ENCODE results near the gene SYP.
"Not testable (repeated sequence)": the region's sequence is repeated elsewhere in the genome, so short reads cannot be mapped to it uniquely, and the experiment has no call there.

SYP gene

GRCh38 chrX:49161632-49162031, 38.4 kb downstream of the SYP start:
- TF ChIP-seq CTCF (IDR thresholded peaks at IDR 0.05; ENCODE audit: control insufficient read depth, insufficient read depth, low read depth, low read length, missing control alignments): no peak
- DNase-seq (ENCODE audit: low read depth): no peak
- no peak overlapping the region for H3K4me3 ChIP-seq (ENCODE audit: control insufficient read depth, low read depth, low read length)

- no peak for TF ChIP-seq CTCF (IDR thresholded peaks at IDR 0.05; ENCODE audit: control insufficient read depth, insufficient read depth, low read depth, low read length, missing control alignments)
- DNase-seq (ENCODE audit: low read depth): no peak
- no peak overlapping the region for H3K4me3 ChIP-seq (ENCODE audit: control insufficient read depth, low read depth, low read length)
Observed at GRCh38 chrX:49160908-49161307, 39.1 kb downstream of the SYP start.

- H3K4me3 ChIP-seq (ENCODE audit: control insufficient read depth, low read depth, low read length): no peak overlapping the region
- no peak for TF ChIP-seq CTCF (IDR thresholded peaks at IDR 0.05; ENCODE audit: control insufficient read depth, insufficient read depth, low read depth, low read length, missing control alignments)
- DNase-seq (ENCODE audit: low read depth): no peak
Observed at GRCh38 chrX:49157194-49157593, 42.8 kb downstream of the SYP start.

- peak; percentile 54 for TF ChIP-seq CTCF (IDR thresholded peaks at IDR 0.05; ENCODE audit: control insufficient read depth, insufficient read depth, low read depth, low read length, missing control alignments)
- no peak for DNase-seq (ENCODE audit: low read depth)
- peak overlapping the region; percentile 47 for H3K4me3 ChIP-seq (ENCODE audit: control insufficient read depth, low read depth, low read length)
Observed at GRCh38 chrX:49155900-49156837, 43.8 kb downstream of the SYP start.

GRCh38 chrX:49155243-49155899, 44.6 kb downstream of the SYP start:
- no peak for TF ChIP-seq CTCF (IDR thresholded peaks at IDR 0.05; ENCODE audit: control insufficient read depth, insufficient read depth, low read depth, low read length, missing control alignments)
- DNase-seq (ENCODE audit: low read depth): no peak
- peak overlapping the region; percentile 47 for H3K4me3 ChIP-seq (ENCODE audit: control insufficient read depth, low read depth, low read length)

GRCh38 chrX:49153467-49153866, 46.5 kb downstream of the SYP start:
- no peak for DNase-seq (ENCODE audit: low read depth)
- TF ChIP-seq CTCF (IDR thresholded peaks at IDR 0.05; ENCODE audit: control insufficient read depth, insufficient read depth, low read depth, low read length, missing control alignments): no peak
- no peak overlapping the region for H3K4me3 ChIP-seq (ENCODE audit: control insufficient read depth, low read depth, low read length)

- not testable (repeated sequence) for DNase-seq (ENCODE audit: low read depth); H3K4me3 ChIP-seq (ENCODE audit: control insufficient read depth, low read depth, low read length)
Observed at GRCh38 chrX:49149291-49149690, 50.7 kb downstream of the SYP start.

- DNase-seq (ENCODE audit: low read depth): not testable (repeated sequence)
Observed at GRCh38 chrX:49148390-49149100, 51.4 kb downstream of the SYP start.

More at GRCh38 chrX:49148390-49149100, 51.4 kb downstream of the SYP start:
- H3K4me3 ChIP-seq (ENCODE audit: control insufficient read depth, low read depth, low read length): not testable (repeated sequence)
